Activated T-cell treated with anti-CD3 and anti-CD28 coated beads, Interleukin-2, amount 50 U/mL, for 1 hour (primary cell): ENCODE data around the gene CELSR1.
"Not testable (repeated sequence)": the region's sequence is repeated elsewhere in the genome, so short reads cannot be mapped to it uniquely, and the experiment has no call there.

ENCODE experiments used
- DNase-seq: peaks from one replicate; pipeline ENCODE4 v3.0.0-alpha.2; 2020

Gene CELSR1

GRCh38 chr22:46415776-46416519, 121.5 kb downstream of the CELSR1 start:
- no peak for DNase-seq

- no peak for DNase-seq
Measured at GRCh38 chr22:46414704-46415103, 122.7 kb downstream of the CELSR1 start.

- no peak for DNase-seq
Measured at GRCh38 chr22:46413725-46414379, 123.6 kb downstream of the CELSR1 start.

DNA sequence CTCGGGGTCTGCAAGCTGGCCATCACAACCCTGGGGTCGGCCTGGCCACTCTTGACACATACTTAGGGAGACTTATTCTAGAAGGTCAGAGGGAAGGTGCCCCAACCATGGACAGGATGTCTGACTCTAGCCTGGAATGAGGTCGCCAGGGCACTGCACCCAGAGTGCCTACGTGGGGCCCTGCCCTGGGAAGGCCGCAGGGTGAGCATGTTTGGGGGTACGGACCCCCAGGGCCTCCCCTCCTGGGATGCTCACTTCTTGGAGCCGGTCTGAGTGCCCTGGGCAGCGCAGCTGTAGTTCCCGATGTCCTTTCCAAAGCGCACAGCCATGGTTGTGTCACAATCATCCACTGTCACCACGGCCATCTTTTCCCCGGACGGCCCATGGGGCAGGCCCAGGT, 126.1 kb downstream of the CELSR1 start:
- DNase-seq: no peak

- no peak for DNase-seq
Measured at GRCh38 chr22:46410291-46410808, 127.1 kb downstream of the CELSR1 start.

GRCh38 chr22:46409631-46410210, 127.7 kb downstream of the CELSR1 start:
- DNase-seq: no peak

- DNase-seq: no peak
Measured at GRCh38 chr22:46408568-46409506, 128.6 kb downstream of the CELSR1 start.

- DNase-seq: no peak
Measured at GRCh38 chr22:46407748-46408147, 129.7 kb downstream of the CELSR1 start.

- no peak for DNase-seq
Measured at GRCh38 chr22:46406791-46407190, 130.6 kb downstream of the CELSR1 start.

DNA sequence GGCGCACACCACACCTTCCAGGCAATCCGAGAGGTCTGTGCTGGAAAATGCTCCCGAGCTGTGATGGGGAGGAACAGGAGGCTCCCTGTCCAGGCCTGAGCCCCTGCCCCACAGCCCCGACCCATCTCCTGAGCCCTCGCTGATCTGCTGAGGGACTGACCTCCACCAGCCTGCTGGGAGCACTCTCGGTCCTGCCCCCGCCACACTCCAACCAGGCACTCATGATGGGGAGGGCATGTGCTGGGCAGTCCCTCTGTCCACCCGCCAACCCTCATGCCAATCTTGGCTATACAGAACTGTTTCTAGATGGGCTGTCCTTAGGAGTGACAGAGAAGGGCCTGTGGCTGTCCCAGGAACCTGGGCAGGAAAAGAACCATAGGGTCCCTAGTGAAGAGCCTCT, 131.1 kb downstream of the CELSR1 start:
- no peak for DNase-seq

GRCh38 chr22:46405901-46406300, 131.5 kb downstream of the CELSR1 start:
- no peak for DNase-seq

GRCh38 chr22:46403880-46404279, 133.5 kb downstream of the CELSR1 start:
- not testable (repeated sequence) for DNase-seq

GRCh38 chr22:46402505-46402904, 134.9 kb downstream of the CELSR1 start:
- DNase-seq: no peak

- DNase-seq: no peak
Measured at GRCh38 chr22:46401370-46401769, 136.1 kb downstream of the CELSR1 start.

DNA sequence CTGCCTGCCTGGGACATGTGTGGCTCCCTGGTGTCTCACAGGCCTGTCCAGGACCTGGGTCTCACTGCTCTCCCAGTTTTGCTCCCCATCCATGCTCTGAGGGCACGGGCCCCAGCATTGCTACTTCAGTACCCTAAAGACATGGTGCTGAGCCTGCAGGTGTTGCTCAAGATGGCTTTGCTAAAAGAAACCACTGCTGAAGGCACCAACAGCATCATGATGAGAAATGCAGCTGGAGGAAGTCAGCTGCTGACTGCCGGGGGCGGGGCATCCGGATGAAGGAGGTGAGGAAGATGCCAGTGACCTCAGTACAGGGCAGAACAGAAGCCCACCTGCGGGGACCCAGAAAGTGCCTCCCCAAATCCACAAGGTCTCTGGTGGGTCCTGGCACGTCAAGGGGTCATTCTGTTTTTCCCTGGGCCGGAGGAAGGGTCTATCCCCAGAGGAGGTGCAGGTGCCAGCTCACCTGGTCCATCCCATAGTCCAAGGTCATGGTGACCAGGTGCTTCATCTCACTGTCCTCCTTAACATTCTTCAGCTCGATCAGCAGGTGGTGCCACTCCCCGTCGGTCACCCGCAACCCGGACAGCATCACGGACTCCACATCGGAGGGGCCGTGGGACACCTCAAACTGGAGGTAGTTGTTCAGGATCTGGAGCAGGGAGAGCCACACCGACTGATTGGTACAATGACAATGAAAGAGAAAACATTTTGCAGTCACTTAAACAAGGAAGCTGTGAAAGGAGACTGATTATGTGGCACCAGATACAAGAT, 138.0 kb downstream of the CELSR1 start:
- DNase-seq: no peak

DNA sequence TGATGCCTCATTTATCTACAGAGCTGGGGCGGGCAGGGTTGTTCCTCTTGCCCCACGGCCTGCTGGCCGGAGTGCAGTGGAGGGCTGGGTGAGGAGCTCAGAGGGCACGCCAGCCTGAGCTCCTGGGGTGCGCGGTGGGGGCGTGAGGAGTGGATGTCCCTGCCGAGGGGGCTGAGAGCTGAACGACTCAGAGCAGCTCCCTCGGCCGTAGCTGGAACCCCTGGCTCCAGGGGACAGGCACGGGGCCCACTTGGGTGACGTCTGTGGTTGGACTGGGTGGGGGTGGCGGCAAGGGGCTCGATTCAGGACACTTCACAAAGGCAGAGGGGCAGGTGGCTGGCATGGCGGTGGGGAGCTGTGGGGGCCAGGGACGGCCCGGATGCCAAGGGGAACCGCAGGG, 139.5 kb downstream of the CELSR1 start:
- no peak for DNase-seq

DNA sequence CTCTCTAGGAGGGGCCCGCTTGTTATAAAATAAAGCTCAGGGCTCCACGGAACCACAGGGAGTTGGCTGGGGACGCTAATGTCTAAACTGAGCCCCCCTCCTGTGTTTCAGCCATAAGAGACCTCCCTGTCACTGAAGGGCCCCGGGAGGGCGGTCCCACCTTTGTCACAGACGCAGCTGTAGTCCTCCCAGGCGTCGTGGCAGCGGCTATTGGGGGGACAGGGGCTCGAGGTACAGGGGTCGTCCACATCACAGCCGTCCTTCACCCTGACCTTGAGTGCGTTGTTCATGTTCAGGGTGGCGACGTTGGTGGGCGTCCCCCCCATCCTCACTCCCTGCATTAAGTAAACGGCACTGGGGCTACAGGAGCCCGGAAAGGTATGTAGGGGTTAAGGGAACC, 139.9 kb downstream of the CELSR1 start:
- no peak for DNase-seq

- not testable (repeated sequence) for DNase-seq
Measured at GRCh38 chr22:46397049-46397448, 140.4 kb downstream of the CELSR1 start.

GRCh38 chr22:46395145-46395544, 142.3 kb downstream of the CELSR1 start:
- DNase-seq: no peak

- DNase-seq: no peak
Measured at GRCh38 chr22:46394622-46395021, 142.8 kb downstream of the CELSR1 start.

- no peak for DNase-seq
Measured at GRCh38 chr22:46393873-46394272, 143.5 kb downstream of the CELSR1 start.
